Trophoblast cell (in vitro differentiated cells and primary cell): Measurements from ENCODE around the gene FGD3.

Source experiments
- DNase-seq, 2 donors: peaks; one replicate each; pipeline ENCODE4 v3.0.0-alpha.2; 2016
- H2AFZ ChIP-seq: 2 replicates; pipeline ENCODE4 v1.6.1; 2013; ENCODE audit warnings: low read length, moderate library complexity, mild to moderate bottlenecking; ENCODE audit not compliant: insufficient read depth, poor library complexity
- H2AK5ac ChIP-seq: 2 replicates; pipeline ENCODE4 v1.6.1; 2013; ENCODE audit warnings: mild to moderate bottlenecking, low read length
- H2BK120ac ChIP-seq: 2 replicates; pipeline ENCODE4 v1.6.1; 2013; ENCODE audit warnings: low read length, mild to moderate bottlenecking, moderate library complexity; ENCODE audit not compliant: insufficient read depth, poor library complexity
- H2BK12ac ChIP-seq: 2 replicates; pipeline ENCODE4 v1.6.1; 2013; ENCODE audit warnings: mild to moderate bottlenecking, low read length, moderate library complexity
- H2BK5ac ChIP-seq: 2 replicates; pipeline ENCODE4 v1.6.1; 2013; ENCODE audit warnings: low read length, low read depth, moderate library complexity, mild to moderate bottlenecking; ENCODE audit not compliant: poor library complexity
- H3K14ac ChIP-seq: 2 replicates; pipeline ENCODE4 v1.6.1; 2013; ENCODE audit warnings: mild to moderate bottlenecking, low read length
- H3K18ac ChIP-seq: 2 replicates; pipeline ENCODE4 v1.6.1; 2013; ENCODE audit warnings: mild to moderate bottlenecking, low read length
- H3K23ac ChIP-seq: 2 replicates; pipeline ENCODE4 v1.6.1; 2013; ENCODE audit warnings: low read length
- H3K27ac ChIP-seq: 2 replicates; pipeline ENCODE4 v1.5.1; 2013; ENCODE audit warnings: low read depth, mild to moderate bottlenecking, inconsistent platforms, low read length, moderate library complexity
- H3K27me3 ChIP-seq: 2 replicates; pipeline ENCODE4 v1.6.1; 2013; ENCODE audit warnings: inconsistent platforms, mild to moderate bottlenecking, low read length, moderate library complexity; ENCODE audit not compliant: insufficient read depth
- H3K36me3 ChIP-seq, 2 experiments: 1 replicate in 1 of 2; 2 replicates in 1 of 2; pipeline ENCODE4 v1.6.1; 2013; ENCODE audit warnings: low read length in 2 of 2, mild to moderate bottlenecking in 2 of 2, moderate library complexity in 1 of 2; ENCODE audit not compliant: insufficient read depth in 2 of 2, control insufficient read depth in 1 of 2
- H3K4ac ChIP-seq: 2 replicates; pipeline ENCODE4 v1.6.1; 2013; ENCODE audit warnings: low read depth, mild to moderate bottlenecking, low read length, moderate library complexity
- H3K4me1 ChIP-seq, 2 experiments: 1 replicate in 1 of 2; 2 replicates in 1 of 2; pipeline ENCODE4 v1.6.1; 2013; ENCODE audit warnings: low read length in 2 of 2, mild to moderate bottlenecking in 2 of 2, moderate library complexity in 1 of 2; ENCODE audit not compliant: insufficient read depth in 2 of 2, control insufficient read depth in 1 of 2
- H3K4me2 ChIP-seq: 2 replicates; pipeline ENCODE4 v1.6.1; 2013; ENCODE audit warnings: inconsistent platforms, mild to moderate bottlenecking, low read length, moderate library complexity
- H3K4me3 ChIP-seq: 2 replicates; pipeline ENCODE4 v1.5.1; 2013; ENCODE audit warnings: mild to moderate bottlenecking, low read depth, low read length, inconsistent platforms
- H3K79me1 ChIP-seq: one replicate; pipeline ENCODE4 v1.6.1; 2013; ENCODE audit warnings: low read length
- H3K79me2 ChIP-seq: 2 replicates; pipeline ENCODE4 v1.6.1; 2013; ENCODE audit warnings: low read length, mild to moderate bottlenecking; ENCODE audit not compliant: control insufficient read depth, insufficient read depth, poor library complexity
- H3K9ac ChIP-seq: 2 replicates; pipeline ENCODE4 v1.6.1; 2013; ENCODE audit warnings: mild to moderate bottlenecking, low read length
- H3K9me3 ChIP-seq: 2 replicates; pipeline ENCODE4 v1.6.1; 2013; ENCODE audit warnings: low read depth, mild to moderate bottlenecking, control low read depth, inconsistent platforms, low read length; ENCODE audit not compliant: insufficient read depth
- H4K12ac ChIP-seq: 2 replicates; pipeline ENCODE4 v1.6.1; 2013; ENCODE audit warnings: low read depth, mild to moderate bottlenecking, low read length, moderate library complexity
- H4K8ac ChIP-seq: 2 replicates; pipeline ENCODE4 v1.6.1; 2013; ENCODE audit warnings: low read depth, mild to moderate bottlenecking, low read length, moderate library complexity
- H4K91ac ChIP-seq: one replicate; pipeline ENCODE4 v1.6.1; 2013; ENCODE audit warnings: low read depth, mild to moderate bottlenecking, low read length, moderate library complexity
- WGBS: extraction: QIAGEN DNeasy Blood & Tissue Kit; methylation state at CpG from one replicate; pipeline ENCODE4 v1.1.7; 2013; ENCODE audit warnings: missing lambda C conversion rate; ENCODE audit not compliant: insufficient read length, insufficient coverage; ENCODE audit errors: extremely low coverage; 5-methylcytosine and 5-hydroxymethylcytosine counted together

Gene FGD3

GRCh38 chr9:92968081-92968480 is 20.8 kb downstream of the FGD3 start:
- no peak overlapping the region for H3K27ac ChIP-seq
- no peak overlapping the region for H3K4ac ChIP-seq
- DNase-seq: no peak
- no peaks in the 10 kb centered on the region for H3K36me3 ChIP-seq
- H2AK5ac ChIP-seq: no peak overlapping the region
- no CpG with 5 or more reads among the region's 8 CpGs for WGBS
- peaks cover 6% of the 10 kb centered on the region for H3K9me3 ChIP-seq
- H4K91ac ChIP-seq: no peak overlapping the region
- H4K12ac ChIP-seq: no peak overlapping the region
- no peak overlapping the region for H3K18ac ChIP-seq
- H3K27me3 ChIP-seq: no peaks in the 10 kb centered on the region
- no peak overlapping the region for H2BK120ac ChIP-seq
- no peak overlapping the region for H3K4me3 ChIP-seq
- H3K4me1 ChIP-seq: peaks cover 10% of the 10 kb centered on the region in 2 experiments
- H3K14ac ChIP-seq: no peak overlapping the region
- H2AFZ ChIP-seq: no peak overlapping the region
- no peak overlapping the region for H2BK5ac ChIP-seq
- no peak overlapping the region for H3K23ac ChIP-seq
- peak overlapping the region; percentile 62 for H2BK12ac ChIP-seq
- no peak overlapping the region for H3K4me2 ChIP-seq
- H3K79me2 ChIP-seq: no peaks in the 10 kb centered on the region
- no peak overlapping the region for H4K8ac ChIP-seq
- no peak overlapping the region for H3K9ac ChIP-seq
- H3K79me1 ChIP-seq: peaks cover 4% of the 10 kb centered on the region

- no peak for DNase-seq
- Histone ChIP-seq H3K27me3 (no peaks in the 10 kb centered on the region), H4K12ac (peak overlapping the region; percentile 40), H4K91ac (peak overlapping the region; percentile 73), H3K9me3 (peaks cover 4% of the 10 kb centered on the region), H3K14ac (peak overlapping the region; percentile 66), H2BK120ac (peak overlapping the region; percentile 75), H2AK5ac (peak overlapping the region; percentile 76), H4K8ac (peak overlapping the region; percentile 46), H3K79me2 (peaks cover 9% of the 10 kb centered on the region), H3K4me3 (no peak overlapping the region), H3K79me1 (peaks cover 15% of the 10 kb centered on the region), H2BK5ac (peak overlapping the region; percentile 37), H2AFZ (no peak overlapping the region), H3K4me2 (no peak overlapping the region), H3K27ac (no peak overlapping the region), H3K36me3 (no peaks in the 10 kb centered on the region), H3K4me1 (peaks cover 21% of the 10 kb centered on the region in 2 experiments), H3K23ac (no peak overlapping the region), H3K4ac (peak overlapping the region; percentile 14), H2BK12ac (peak overlapping the region; percentile 91), H3K9ac (no peak overlapping the region), H3K18ac (peak overlapping the region; percentile 58)
- no CpG with 5 or more reads among the region's 19 CpGs for WGBS
Measured at GRCh38 chr9:92969516-92970466, 22.5 kb downstream of the FGD3 start.

- peaks cover 12% of the 10 kb centered on the region for H3K79me2 ChIP-seq
- H3K18ac ChIP-seq: no peak overlapping the region
- no peak overlapping the region for H3K4ac ChIP-seq
- H3K9me3 ChIP-seq: peaks cover 2% of the 10 kb centered on the region
- no peak overlapping the region for H2AFZ ChIP-seq
- no peak overlapping the region for H4K8ac ChIP-seq
- H3K14ac ChIP-seq: no peak overlapping the region
- no peak overlapping the region for H2AK5ac ChIP-seq
- no peak overlapping the region for H3K9ac ChIP-seq
- H2BK120ac ChIP-seq: no peak overlapping the region
- H3K27me3 ChIP-seq: no peaks in the 10 kb centered on the region
- no peak overlapping the region for H3K4me3 ChIP-seq
- H3K23ac ChIP-seq: no peak overlapping the region
- WGBS: no CpG with 5 or more reads among the region's 5 CpGs
- H3K36me3 ChIP-seq: no peaks in the 10 kb centered on the region
- H2BK12ac ChIP-seq: peak overlapping the region; percentile 34
- no peak overlapping the region for H2BK5ac ChIP-seq
- DNase-seq: no peak
- H4K91ac ChIP-seq: no peak overlapping the region
- no peak overlapping the region for H3K27ac ChIP-seq
- H3K4me1 ChIP-seq: peaks cover 28% of the 10 kb centered on the region in 2 experiments
- no peak overlapping the region for H3K4me2 ChIP-seq
- H3K79me1 ChIP-seq: peaks cover 22% of the 10 kb centered on the region
- no peak overlapping the region for H4K12ac ChIP-seq
Measured at GRCh38 chr9:92970467-92970923, 23.2 kb downstream of the FGD3 start.

GRCh38 chr9:92971121-92971520 is 23.8 kb downstream of the FGD3 start:
- Histone ChIP-seq H3K4me3 (no peak overlapping the region), H3K79me1 (peaks cover 26% of the 10 kb centered on the region), H3K36me3 (no peaks in the 10 kb centered on the region), H3K9ac (no peak overlapping the region), H2BK12ac (no peak overlapping the region), H4K12ac (no peak overlapping the region), H4K91ac (peak overlapping the region; percentile 65), H3K9me3 (peaks cover 2% of the 10 kb centered on the region), H3K14ac (no peak overlapping the region), H3K79me2 (peaks cover 12% of the 10 kb centered on the region), H2BK5ac (no peak overlapping the region), H3K4me1 (peaks cover 32 to 33% of the 10 kb centered on the region in 2 experiments), H3K4ac (no peak overlapping the region), H3K4me2 (no peak overlapping the region), H3K18ac (no peak overlapping the region), H3K23ac (no peak overlapping the region), H3K27ac (no peak overlapping the region), H2AFZ (no peak overlapping the region), H3K27me3 (no peaks in the 10 kb centered on the region), H2BK120ac (no peak overlapping the region), H4K8ac (no peak overlapping the region), H2AK5ac (no peak overlapping the region)
- no CpG with 5 or more reads among the region's 5 CpGs for WGBS
- DNase-seq: no peak
